ENCODE measurements around the gene KNTC1.

DNA sequence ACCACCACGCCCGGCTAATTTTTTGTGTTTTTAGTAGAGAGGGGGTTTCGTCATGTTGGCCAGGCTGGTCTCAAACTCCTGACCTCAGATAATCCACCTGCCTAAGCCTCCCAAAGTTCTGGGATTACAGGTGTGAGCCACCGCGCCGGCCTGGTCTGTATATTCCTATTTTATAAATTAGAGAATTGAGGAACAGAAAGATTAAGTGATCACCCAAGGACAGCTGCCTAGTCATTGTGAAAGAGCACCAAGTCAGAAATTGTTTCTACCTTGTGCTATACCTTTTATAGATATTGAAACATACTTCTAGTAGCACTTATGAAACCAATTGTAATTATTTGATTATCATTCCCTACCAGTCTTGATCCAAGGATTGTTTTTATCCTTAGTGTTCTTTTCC, 1.9 kb downstream of the KNTC1 start:
- no peak for TF ChIP-seq POLR2A (IDR thresholded peaks at IDR 0.05)
- TF ChIP-seq, protein P1, sequence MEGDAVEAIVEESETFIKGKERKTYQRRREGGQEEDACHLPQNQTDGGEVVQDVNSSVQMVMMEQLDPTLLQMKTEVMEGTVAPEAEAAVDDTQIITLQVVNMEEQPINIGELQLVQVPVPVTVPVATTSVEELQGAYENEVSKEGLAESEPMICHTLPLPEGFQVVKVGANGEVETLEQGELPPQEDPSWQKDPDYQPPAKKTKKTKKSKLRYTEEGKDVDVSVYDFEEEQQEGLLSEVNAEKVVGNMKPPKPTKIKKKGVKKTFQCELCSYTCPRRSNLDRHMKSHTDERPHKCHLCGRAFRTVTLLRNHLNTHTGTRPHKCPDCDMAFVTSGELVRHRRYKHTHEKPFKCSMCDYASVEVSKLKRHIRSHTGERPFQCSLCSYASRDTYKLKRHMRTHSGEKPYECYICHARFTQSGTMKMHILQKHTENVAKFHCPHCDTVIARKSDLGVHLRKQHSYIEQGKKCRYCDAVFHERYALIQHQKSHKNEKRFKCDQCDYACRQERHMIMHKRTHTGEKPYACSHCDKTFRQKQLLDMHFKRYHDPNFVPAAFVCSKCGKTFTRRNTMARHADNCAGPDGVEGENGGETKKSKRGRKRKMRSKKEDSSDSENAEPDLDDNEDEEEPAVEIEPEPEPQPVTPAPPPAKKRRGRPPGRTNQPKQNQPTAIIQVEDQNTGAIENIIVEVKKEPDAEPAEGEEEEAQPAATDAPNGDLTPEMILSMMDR (IDR thresholded peaks at IDR 0.05): no peak
